ENCODE results near the gene GASK1B. TPM values are rescaled to one million over a fixed set of nuclear protein-coding genes. Genes with fewer than 3 reads are reported as not detected.

Gene GASK1B
- total and polyA plus RNA-seq, 2 donors (not counting 3 experiments of a cell fraction or from before 2014, with no cell fraction given) = 160 to 235 TPM

- TF ChIP-seq MYC (IDR thresholded peaks at IDR 0.05; ENCODE audit: low read depth, low read length) = no peak
- no peak for TF ChIP-seq GATA2 (IDR thresholded peaks at IDR 0.05; ENCODE audit: insufficient read depth, insufficient read length, low read depth, low read length)
- no peak for TF ChIP-seq EZH2 (IDR thresholded peaks at IDR 0.05; ENCODE audit: borderline replicate concordance, low read depth, low read length, severe bottlenecking)
- TF ChIP-seq CTCF (IDR thresholded peaks at IDR 0.05; ENCODE audit: extremely low read depth in 1 of 2, insufficient read depth in 1 of 2, low read depth in 1 of 2, low read length in 2 of 2) = no peak
- no peak for TF ChIP-seq POLR2AphosphoS5 (IDR thresholded peaks at IDR 0.05; ENCODE audit: insufficient read depth, low read depth, low read length)
- TF ChIP-seq POLR2A (IDR thresholded peaks at IDR 0.05; ENCODE audit: low read depth, low read length) = no peak
- no peak for TF ChIP-seq FOS (IDR thresholded peaks at IDR 0.05; ENCODE audit: borderline replicate concordance, insufficient read depth, low read length)
- no peak for TF ChIP-seq JUN (IDR thresholded peaks at IDR 0.05; ENCODE audit: borderline replicate concordance, insufficient read depth, insufficient read length, low read depth)
- no peak for TF ChIP-seq MAX (IDR thresholded peaks at IDR 0.05; ENCODE audit: insufficient read depth, insufficient read length)
- no peak overlapping the region for H3K4me3 ChIP-seq (replicated peaks in 1 of 3; ENCODE audit: insufficient read depth in 1 of 3, low read depth in 1 of 3, low read length in 3 of 3)
- H4K20me1 ChIP-seq (replicated peaks; ENCODE audit: control insufficient read depth, extremely low read depth, insufficient read depth, low read length) = no peaks in the 10 kb centered on the region
- H3K36me3 ChIP-seq (ENCODE audit: control insufficient read depth in 2 of 2, extremely low read depth in 1 of 2, insufficient read depth in 2 of 2, low read length in 2 of 2) = peaks cover 0 to 5% of the 10 kb centered on the region in 2 experiments
- DNase-seq (ENCODE audit: low read depth, low spot score) (no peak), FAIRE-seq (no peak)
- H3K9ac ChIP-seq (replicated peaks; ENCODE audit: extremely low read depth, insufficient read depth, low read length) = no peak overlapping the region
- no peaks in the 10 kb centered on the region for H3K9me1 ChIP-seq (replicated peaks; ENCODE audit: control insufficient read depth, extremely low read depth, insufficient read depth, low read length)
- ChIA-PET CTCF (interaction anchor here (1.4 to 1.6 kb wide), 2 partner anchors 17 to 36 kb away, joined by 3 to 6 read pairs; no protein-coding TSS in a partner anchor), POLR2A (no interaction called here)
- no peaks in the 10 kb centered on the region for H3K9me3 ChIP-seq (replicated peaks; ENCODE audit: control insufficient read depth, insufficient read depth, low read length)
- intact Hi-C loops (cut with micrococcal nuclease) = no loop called here
- dilution Hi-C loops (cut with MboI; ENCODE audit: extremely low pct_ligation_motif_present, low sequenced_read_pairs) = no loop called here
- no peak overlapping the region for H2AFZ ChIP-seq (ENCODE audit: low read depth, low read length)
- H3K4me2 ChIP-seq (ENCODE audit: insufficient read depth, low read length) = no peak overlapping the region
- BruUV-seq (replicated peaks) = no TSS peak
- no peaks in the 10 kb centered on the region for H3K79me2 ChIP-seq (ENCODE audit: control insufficient read depth, insufficient read depth, low read length)
- H3K4me1 ChIP-seq (ENCODE audit: control insufficient read depth, extremely low read depth, insufficient read depth, low read length) = no peaks in the 10 kb centered on the region
- H3K27me3 ChIP-seq (ENCODE audit: control insufficient read depth in 2 of 2, insufficient read depth in 2 of 2, low read length in 2 of 2) = no peaks in the 10 kb centered on the region
- no peak overlapping the region for H3K27ac ChIP-seq (ENCODE audit: insufficient read depth, low read depth, low read length)
Observed at GRCh38 chr4:158219623-158220022, 46.8 kb upstream of the GASK1B start.
